ENCODE measurements around the gene STK39.

- TF ChIP-seq, protein P1, sequence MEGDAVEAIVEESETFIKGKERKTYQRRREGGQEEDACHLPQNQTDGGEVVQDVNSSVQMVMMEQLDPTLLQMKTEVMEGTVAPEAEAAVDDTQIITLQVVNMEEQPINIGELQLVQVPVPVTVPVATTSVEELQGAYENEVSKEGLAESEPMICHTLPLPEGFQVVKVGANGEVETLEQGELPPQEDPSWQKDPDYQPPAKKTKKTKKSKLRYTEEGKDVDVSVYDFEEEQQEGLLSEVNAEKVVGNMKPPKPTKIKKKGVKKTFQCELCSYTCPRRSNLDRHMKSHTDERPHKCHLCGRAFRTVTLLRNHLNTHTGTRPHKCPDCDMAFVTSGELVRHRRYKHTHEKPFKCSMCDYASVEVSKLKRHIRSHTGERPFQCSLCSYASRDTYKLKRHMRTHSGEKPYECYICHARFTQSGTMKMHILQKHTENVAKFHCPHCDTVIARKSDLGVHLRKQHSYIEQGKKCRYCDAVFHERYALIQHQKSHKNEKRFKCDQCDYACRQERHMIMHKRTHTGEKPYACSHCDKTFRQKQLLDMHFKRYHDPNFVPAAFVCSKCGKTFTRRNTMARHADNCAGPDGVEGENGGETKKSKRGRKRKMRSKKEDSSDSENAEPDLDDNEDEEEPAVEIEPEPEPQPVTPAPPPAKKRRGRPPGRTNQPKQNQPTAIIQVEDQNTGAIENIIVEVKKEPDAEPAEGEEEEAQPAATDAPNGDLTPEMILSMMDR (IDR thresholded peaks at IDR 0.05): no peak
- no peak for TF ChIP-seq POLR2A (IDR thresholded peaks at IDR 0.05)
These were observed 301.0 kb downstream of the STK39 start for GRCh38 chr2:167946441-167946841.
